Measurements from ENCODE around the gene NPC2. TPM values are rescaled to one million over a fixed set of nuclear protein-coding genes. Genes with fewer than 3 reads are reported as not detected.
A peak's percentile ranks its signal among the peaks of the same experiment; 100 is the strongest.

NPC2 gene
- total RNA-seq, result 100 to 1,000 TPM; 625 to 762 TPM

DNA sequence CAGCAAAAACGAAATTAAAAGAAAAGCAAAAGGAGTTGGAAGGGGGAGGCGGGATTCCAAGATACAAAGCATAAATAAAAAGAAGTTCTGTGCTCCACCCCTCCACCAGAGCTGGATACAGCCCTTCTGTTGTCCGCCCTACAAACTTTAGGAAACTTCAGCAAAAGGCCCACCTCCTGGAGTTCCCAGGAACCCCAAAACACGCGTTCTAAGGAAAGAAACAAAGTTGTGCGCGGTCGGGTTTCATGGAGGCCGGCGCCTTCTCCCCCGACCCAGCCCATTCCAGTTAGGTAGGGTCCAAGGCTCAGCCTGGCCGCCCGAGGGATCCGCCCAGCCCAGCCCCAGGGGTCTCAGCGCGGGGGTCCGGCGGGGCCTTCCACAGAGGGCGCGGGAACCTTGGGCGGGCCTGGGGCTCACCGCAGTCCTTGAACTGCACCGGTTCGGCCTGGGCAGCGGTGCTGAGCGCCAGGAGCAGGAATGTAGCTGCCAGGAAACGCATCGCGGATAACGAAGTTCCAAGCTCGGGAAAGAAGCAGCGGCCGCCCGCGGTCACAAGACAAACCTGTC, at the start of gene NPC2:
TSS of gene NPC2 (minus strand) at position 530 of the 567 bp plus-strand sequence. CDS start at position 499, 31 bp downstream.
- WGBS, result under 1% methylated on average over 28 of the region's 35 CpGs
- Histone ChIP-seq H3K9me3 (no peaks in the 10 kb centered on the region), H3K36me3 (no peaks in the 10 kb centered on the region), H3K4me1 (replicated peaks) (peaks cover 6% of the 10 kb centered on the region), H3K27me3 (replicated peaks; ENCODE audit: insufficient read depth) (no peaks in the 10 kb centered on the region), H3K27ac (peak within 1 kb of the TSS; percentile 95 to 96), H3K4me3 (peak within 1 kb of the TSS; percentile 82 to 95)
- TF ChIP-seq, protein P1, sequence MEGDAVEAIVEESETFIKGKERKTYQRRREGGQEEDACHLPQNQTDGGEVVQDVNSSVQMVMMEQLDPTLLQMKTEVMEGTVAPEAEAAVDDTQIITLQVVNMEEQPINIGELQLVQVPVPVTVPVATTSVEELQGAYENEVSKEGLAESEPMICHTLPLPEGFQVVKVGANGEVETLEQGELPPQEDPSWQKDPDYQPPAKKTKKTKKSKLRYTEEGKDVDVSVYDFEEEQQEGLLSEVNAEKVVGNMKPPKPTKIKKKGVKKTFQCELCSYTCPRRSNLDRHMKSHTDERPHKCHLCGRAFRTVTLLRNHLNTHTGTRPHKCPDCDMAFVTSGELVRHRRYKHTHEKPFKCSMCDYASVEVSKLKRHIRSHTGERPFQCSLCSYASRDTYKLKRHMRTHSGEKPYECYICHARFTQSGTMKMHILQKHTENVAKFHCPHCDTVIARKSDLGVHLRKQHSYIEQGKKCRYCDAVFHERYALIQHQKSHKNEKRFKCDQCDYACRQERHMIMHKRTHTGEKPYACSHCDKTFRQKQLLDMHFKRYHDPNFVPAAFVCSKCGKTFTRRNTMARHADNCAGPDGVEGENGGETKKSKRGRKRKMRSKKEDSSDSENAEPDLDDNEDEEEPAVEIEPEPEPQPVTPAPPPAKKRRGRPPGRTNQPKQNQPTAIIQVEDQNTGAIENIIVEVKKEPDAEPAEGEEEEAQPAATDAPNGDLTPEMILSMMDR (IDR thresholded peaks at IDR 0.05), result peak in 1 of 4 experiments; percentile 4
- TF ChIP-seq POLR2A (IDR thresholded peaks at IDR 0.05) (peak; percentile 88), POLR2AphosphoS5 (IDR thresholded peaks at IDR 0.05) (peak; percentile 62)
- intact Hi-C loops (cut with DNase I), result no loop called here
- no peak for DNase-seq (ENCODE audit: low spot score)

DNA sequence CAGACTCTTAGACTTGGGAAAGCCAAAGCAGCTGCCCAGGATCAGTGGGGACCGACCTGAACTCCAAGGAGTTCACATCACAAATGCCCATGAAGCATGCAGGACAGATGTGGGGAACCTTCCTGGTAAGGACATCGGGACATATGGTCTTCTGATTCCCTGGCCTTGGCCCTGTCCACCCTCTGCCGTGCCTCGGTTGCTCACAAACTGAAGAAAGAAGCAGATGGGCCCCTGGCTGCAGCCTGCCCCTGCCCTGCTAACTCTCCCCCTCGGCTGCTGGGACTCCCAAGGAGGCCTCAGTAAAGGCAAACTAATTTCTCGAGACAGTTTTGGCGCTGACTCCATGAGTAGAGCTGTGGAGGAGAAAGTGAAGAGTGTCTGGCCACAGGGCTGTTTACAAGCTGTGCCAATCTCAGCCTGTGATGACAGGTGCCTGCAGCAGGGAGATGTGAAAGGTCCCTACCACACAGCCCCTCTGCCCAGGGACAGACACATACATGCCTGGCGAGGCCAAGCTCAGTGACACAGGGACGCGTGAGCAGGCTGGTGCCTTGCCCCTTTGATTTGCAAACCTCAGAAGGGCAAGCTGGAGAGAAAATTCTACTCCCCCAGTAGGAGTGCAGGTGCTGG, 49.1 kb upstream of the NPC2 start:
- Histone ChIP-seq H3K4me1 (replicated peaks) (no peaks in the 10 kb centered on the region), H3K27ac (no peak overlapping the region), H3K4me3 (no peak overlapping the region), H3K27me3 (replicated peaks; ENCODE audit: insufficient read depth) (no peaks in the 10 kb centered on the region), H3K9me3 (no peaks in the 10 kb centered on the region), H3K36me3 (no peaks in the 10 kb centered on the region)
- intact Hi-C loops (cut with DNase I), result no loop called here
- no peak for DNase-seq (ENCODE audit: low spot score)
- WGBS, result 91% methylated on average over 10 of the region's 10 CpGs
- TF ChIP-seq POLR2AphosphoS5 (IDR thresholded peaks at IDR 0.05), result no peak
- TF ChIP-seq POLR2A (IDR thresholded peaks at IDR 0.05), result no peak
- TF ChIP-seq, protein P1 (IDR thresholded peaks at IDR 0.05), result no peak

DNA sequence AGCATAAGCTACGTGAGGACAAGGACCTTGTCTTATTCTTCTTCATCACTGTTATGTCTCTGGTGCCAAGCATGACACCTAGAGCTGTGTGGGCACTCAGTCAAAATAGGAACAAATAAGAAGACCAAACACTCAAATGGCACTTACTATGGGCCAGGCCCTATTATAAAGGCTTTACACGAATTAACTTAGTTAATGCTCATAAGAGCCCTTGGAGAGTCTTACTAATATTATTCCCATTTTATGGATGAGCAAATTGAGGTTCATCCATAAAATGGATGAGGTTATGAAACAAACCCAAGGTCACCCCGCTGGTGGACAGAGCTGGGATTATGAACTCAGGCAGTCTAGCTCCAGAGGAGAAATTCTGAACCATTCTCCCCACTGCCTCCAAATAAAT, 48.1 kb upstream of the NPC2 start:
- 94% methylated on average over 3 of the region's 3 CpGs for WGBS

DNA sequence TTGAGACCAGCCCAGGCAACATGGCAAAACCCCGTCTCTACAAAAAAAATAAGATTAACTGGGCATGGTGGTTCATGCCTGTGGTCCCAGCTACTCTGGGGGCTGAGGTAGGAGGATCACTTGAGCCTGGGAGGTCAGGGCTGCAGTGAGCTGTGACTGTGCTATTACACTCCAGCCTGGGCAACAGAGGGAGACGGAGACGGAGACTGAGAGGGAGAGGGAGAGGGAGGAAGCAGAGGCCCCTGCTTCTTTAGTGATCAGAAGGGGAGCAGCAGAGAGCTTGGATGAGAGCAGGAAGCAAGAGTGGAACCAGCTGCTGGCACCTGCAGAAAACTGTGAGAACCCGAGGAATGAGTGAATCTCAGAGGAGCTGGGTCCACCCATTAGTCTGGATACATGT, 46.4 kb upstream of the NPC2 start:
- Histone ChIP-seq H3K27ac (no peak overlapping the region), H3K36me3 (no peaks in the 10 kb centered on the region), H3K27me3 (replicated peaks; ENCODE audit: insufficient read depth) (no peaks in the 10 kb centered on the region), H3K4me3 (no peak overlapping the region), H3K9me3 (no peaks in the 10 kb centered on the region), H3K4me1 (replicated peaks) (no peaks in the 10 kb centered on the region)
- no peak for DNase-seq (ENCODE audit: low spot score)
- intact Hi-C loops (cut with DNase I), result no loop called here
- WGBS, result 72% methylated on average over 4 of the region's 4 CpGs
- TF ChIP-seq POLR2AphosphoS5 (IDR thresholded peaks at IDR 0.05) (no peak), POLR2A (IDR thresholded peaks at IDR 0.05) (no peak)
- TF ChIP-seq, protein P1 (IDR thresholded peaks at IDR 0.05), result no peak

More for the DNA sequence above, 48.1 kb upstream of the NPC2 start:
- DNase-seq (ENCODE audit: low spot score), result no peak
- H3K4me3 ChIP-seq, result no peak overlapping the region
- H3K27ac ChIP-seq, result no peak overlapping the region
- TF ChIP-seq POLR2A (IDR thresholded peaks at IDR 0.05) (no peak), POLR2AphosphoS5 (IDR thresholded peaks at IDR 0.05) (no peak)
- TF ChIP-seq, protein P1 (IDR thresholded peaks at IDR 0.05), result no peak
- no peaks in the 10 kb centered on the region for H3K27me3 ChIP-seq (replicated peaks; ENCODE audit: insufficient read depth)
- H3K4me1 ChIP-seq (replicated peaks), result no peaks in the 10 kb centered on the region
- intact Hi-C loops (cut with DNase I), result no loop called here
- H3K36me3 ChIP-seq, result no peaks in the 10 kb centered on the region
- no peaks in the 10 kb centered on the region for H3K9me3 ChIP-seq
